ENCODE results near the gene CRTC1.

DNA sequence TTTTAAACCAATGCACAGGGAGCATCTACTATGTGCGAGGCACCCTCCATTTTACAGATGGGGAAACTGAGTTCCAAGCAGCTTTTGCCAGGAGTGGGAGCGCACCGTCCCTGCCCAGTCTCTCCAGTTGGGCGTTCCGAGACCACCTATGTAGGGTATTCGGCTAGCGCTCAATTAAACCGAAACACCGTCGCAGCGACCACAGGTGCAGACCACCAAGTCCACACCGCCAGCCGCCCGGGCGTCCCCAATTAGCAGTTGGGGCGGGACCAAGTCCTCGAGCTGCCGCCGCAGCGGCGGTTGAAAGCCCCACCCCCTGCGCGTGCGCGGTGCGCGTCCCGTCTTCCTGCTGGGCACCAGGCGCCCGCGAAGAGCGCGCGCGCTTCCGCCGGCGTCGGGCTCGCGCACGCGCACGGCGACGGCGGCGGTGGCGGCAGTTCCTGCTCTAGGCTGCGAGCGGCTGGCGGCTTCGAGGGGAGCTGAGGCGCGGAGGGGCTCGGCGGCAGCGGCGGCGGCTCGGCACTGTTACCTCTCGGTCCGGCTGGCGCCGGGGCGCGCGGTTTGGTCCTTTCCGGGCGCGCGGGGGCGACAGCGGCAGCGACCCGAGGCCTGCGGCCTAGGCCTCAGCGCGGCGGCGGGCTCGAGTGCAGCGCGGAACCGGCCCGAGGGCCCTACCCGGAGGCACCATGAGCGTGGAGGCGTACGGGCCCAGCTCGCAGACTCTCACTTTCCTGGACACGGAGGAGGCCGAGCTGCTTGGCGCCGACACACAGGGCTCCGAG, 148.2 kb downstream of the CRTC1 start, which contains the start of gene UPF1:
- TF ChIP-seq CTCF (IDR thresholded peaks at IDR 0.05; ENCODE audit: poor library complexity) (no peak), EZH2 (IDR thresholded peaks at IDR 0.05; ENCODE audit: borderline replicate concordance) (no peak)
